Mononuclear cell (primary cell): ENCODE measurements around the gene VRTN. TPM values are rescaled to one million over a fixed set of nuclear protein-coding genes. Genes with fewer than 3 reads are reported as not detected.

Experiments
- H3K27me3 ChIP-seq: 2 replicates; pipeline ENCODE4 v1.6.0; 2011; ENCODE audit warnings: low read length, control low read depth; ENCODE audit not compliant: insufficient read depth
- H3K4me1 ChIP-seq: 2 replicates; pipeline ENCODE4 v1.5.1; 2011; ENCODE audit warnings: mild to moderate bottlenecking, low read length, control low read depth; ENCODE audit not compliant: insufficient read depth
- H3K4me3 ChIP-seq: 2 replicates; pipeline ENCODE4 v1.5.1; 2011; ENCODE audit warnings: mild to moderate bottlenecking, low read length, moderate library complexity
- H3K9me3 ChIP-seq: 2 replicates; pipeline ENCODE4 v1.5.1; 2011; ENCODE audit warnings: low read depth, mild to moderate bottlenecking, control low read depth, low read length
- total RNA-seq: library from RNA; depleted of rRNA; stranded (reverse); fragments of >200 nt; gene quantifications from one replicate; pipeline ENCODE4 v1.2.3, GENCODE V29; 2012

Gene VRTN, protein sequence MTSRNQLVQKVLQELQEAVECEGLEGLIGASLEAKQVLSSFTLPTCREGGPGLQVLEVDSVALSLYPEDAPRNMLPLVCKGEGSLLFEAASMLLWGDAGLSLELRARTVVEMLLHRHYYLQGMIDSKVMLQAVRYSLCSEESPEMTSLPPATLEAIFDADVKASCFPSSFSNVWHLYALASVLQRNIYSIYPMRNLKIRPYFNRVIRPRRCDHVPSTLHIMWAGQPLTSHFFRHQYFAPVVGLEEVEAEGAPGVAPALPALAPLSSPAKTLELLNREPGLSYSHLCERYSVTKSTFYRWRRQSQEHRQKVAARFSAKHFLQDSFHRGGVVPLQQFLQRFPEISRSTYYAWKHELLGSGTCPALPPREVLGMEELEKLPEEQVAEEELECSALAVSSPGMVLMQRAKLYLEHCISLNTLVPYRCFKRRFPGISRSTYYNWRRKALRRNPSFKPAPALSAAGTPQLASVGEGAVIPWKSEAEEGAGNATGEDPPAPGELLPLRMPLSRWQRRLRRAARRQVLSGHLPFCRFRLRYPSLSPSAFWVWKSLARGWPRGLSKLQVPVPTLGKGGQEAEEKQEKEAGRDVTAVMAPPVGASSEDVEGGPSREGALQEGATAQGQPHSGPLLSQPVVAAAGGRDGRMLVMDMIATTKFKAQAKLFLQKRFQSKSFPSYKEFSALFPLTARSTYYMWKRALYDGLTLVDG
- not detected for total RNA-seq

DNA sequence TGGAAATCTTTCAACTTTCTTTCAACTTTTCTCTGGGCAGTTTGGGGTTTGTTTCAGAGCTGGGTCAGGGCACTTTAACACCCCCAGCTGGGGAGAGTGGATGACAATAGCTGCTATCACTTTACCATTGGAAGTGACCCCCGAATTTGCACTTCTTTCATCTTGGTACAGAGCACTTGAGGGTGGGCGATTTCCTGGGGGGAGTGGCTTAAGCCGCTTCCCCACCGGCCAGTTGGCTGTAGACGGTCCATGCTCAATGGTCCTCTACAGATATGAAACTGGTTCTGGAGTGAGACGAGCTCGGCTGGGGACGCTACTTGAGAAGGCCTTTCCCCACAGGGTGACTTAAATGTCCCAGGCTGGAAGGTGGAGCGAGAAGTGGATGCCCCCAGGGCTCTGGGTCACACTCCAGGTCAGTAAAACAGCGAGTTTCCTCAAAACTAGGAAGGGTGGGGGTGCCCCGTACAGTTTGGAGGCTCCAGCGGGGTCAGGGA is at the start of gene VRTN:
Gene VRTN (plus strand): TSS at position 231 of the 494 bp plus-strand sequence. CDS start 8,313 bp downstream, outside the sequence.
- Histone ChIP-seq H3K27me3 (no peaks in the 10 kb centered on the region), H3K9me3 (no peaks in the 10 kb centered on the region), H3K4me1 (no peaks in the 10 kb centered on the region), H3K4me3 (no peak within 1 kb of the TSS)

DNA sequence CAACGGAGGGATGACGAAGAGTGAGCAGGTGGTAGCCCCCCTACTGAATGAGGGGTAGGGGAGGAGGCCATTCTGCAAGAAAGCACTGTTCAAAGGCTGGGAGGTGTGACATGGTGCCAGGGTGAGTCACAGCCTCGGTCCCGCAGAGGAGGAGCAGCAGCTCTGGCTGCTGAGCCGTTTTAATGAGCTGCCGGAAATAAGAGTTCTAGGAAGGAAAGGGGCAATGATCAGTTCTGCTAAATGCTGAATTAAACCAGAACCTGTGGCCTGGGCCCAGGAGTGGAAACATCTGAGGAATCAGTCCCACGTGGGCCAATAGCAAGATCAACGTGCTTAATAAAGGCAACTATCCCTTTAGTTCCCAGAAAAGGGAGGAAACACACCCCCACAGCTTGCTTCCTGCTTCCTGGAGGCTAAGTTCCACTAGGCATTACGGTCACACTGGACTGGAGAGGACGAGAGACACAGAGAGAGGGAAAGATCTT is 49.2 kb upstream of the VRTN start:
- no peak overlapping the region for H3K4me3 ChIP-seq
- H3K9me3 ChIP-seq, result no peaks in the 10 kb centered on the region
- H3K4me1 ChIP-seq, result peaks cover 19% of the 10 kb centered on the region
- H3K27me3 ChIP-seq, result no peaks in the 10 kb centered on the region

DNA sequence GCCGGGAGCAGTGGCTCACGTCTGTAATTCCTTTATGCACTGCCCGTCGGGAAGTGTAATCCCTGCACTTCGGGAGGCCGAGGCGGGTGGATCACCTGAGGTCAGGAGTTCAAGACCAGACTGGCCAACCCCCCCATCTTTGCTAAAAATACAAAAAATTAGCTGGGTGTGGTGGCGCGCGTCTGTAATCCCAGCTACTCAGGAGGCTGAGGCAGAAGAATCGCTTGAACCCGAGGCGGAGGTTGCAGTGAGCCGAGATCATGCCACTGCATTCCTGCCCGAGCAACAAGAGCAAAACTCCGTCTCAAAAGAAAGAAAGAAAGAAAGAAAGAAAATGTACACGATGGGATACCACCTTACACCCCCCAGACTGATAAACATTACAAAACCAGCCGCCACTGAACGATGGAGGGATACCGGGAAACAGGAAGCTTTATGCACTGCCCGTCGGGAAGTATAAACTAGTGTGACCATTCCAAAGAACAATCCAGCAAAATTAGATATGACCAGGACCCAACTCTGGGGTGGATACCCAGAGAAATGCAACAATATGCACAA is 46.6 kb upstream of the VRTN start:
- H3K4me3 ChIP-seq, result peak overlapping the region; percentile 92

GRCh38 chr14:74302152-74302628 is 46.1 kb upstream of the VRTN start:
- peaks cover 19% of the 10 kb centered on the region for H3K4me1 ChIP-seq
- no peaks in the 10 kb centered on the region for H3K27me3 ChIP-seq
- no peaks in the 10 kb centered on the region for H3K9me3 ChIP-seq
- H3K4me3 ChIP-seq, result peak overlapping the region; percentile 92

More for the DNA sequence above, 46.6 kb upstream of the VRTN start:
- H3K9me3 ChIP-seq, result no peaks in the 10 kb centered on the region
- no peaks in the 10 kb centered on the region for H3K27me3 ChIP-seq
- peaks cover 19% of the 10 kb centered on the region for H3K4me1 ChIP-seq

GRCh38 chr14:74302634-74303569 is 45.4 kb upstream of the VRTN start, which contains the start of gene ABCD4:
Gene ABCD4, minus strand, starts transcription at chr14:74302934. Its CDS starts 22 bp downstream, at chr14:74302912.
- Histone ChIP-seq H3K4me1 (peaks cover 19% of the 10 kb centered on the region), H3K9me3 (no peaks in the 10 kb centered on the region), H3K4me3 (peak within 1 kb of the TSS; percentile 92), H3K27me3 (no peaks in the 10 kb centered on the region)

DNA sequence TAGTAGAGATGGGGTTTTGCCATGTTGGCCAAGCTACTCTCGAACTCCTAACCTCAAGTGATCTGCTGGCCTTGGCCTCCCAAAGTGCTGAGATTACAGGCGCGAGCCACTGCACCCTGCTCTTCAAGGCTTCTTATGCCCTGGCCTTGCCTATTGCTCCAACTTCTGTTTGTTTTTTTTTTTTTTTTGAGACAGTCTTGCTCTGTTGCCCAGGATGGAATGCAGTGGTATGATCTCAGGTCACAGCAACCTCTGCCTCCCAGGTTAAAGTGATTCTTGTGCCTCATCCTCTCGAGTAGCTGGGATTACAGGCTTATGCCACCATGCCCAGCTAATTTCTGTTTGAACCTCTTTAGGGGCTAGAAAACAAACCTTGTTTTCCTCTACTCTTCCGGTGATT is 39.6 kb upstream of the VRTN start:
- H3K27me3 ChIP-seq, result no peaks in the 10 kb centered on the region
- peaks cover 2% of the 10 kb centered on the region for H3K4me1 ChIP-seq
- no peak overlapping the region for H3K4me3 ChIP-seq
- no peaks in the 10 kb centered on the region for H3K9me3 ChIP-seq

GRCh38 chr14:74309125-74310022 is 38.9 kb upstream of the VRTN start:
- H3K4me1 ChIP-seq, result no peaks in the 10 kb centered on the region
- H3K9me3 ChIP-seq, result no peaks in the 10 kb centered on the region
- H3K27me3 ChIP-seq, result no peaks in the 10 kb centered on the region
- no peak overlapping the region for H3K4me3 ChIP-seq

DNA sequence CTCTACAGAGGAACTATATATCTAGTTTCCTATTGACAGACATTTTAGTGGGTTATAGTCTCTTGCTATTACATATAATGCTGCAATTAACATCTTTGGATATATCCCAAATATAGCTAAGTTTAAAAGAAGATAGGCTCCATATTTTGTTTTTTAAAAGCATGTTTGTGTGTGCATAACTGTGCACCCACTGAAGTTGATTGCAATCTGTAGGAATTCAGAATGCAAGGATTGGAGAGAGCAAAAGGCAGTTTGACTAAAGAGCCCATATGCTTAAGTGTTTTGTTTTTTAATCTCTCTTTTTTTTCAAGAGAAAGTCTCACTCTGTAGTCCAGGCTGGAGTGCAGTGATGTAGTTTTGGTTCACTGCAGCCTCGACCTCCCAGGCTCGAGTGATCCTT is 36.1 kb upstream of the VRTN start:
- Histone ChIP-seq H3K9me3 (no peaks in the 10 kb centered on the region), H3K27me3 (no peaks in the 10 kb centered on the region), H3K4me1 (no peaks in the 10 kb centered on the region), H3K4me3 (no peak overlapping the region)

DNA sequence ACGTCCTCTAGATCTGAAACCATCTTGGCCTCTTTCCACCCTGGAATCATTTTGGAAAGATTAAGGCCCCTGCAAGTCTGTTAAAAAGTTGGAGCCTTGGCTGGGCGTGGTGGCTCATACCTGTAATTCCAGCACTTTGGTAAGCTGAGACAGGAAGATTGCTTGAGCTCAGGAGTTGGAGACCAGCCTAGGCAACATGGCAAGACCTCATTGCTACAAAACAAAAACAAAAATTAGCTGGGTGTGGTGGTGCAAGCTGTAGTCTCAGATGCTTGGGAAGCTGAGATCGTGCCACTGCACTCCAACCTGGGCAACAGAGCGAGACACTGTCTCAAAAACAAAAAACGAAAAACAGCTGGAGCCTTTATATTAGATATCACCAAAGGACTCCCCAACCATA is 34.7 kb upstream of the VRTN start:
- H3K4me1 ChIP-seq, result no peaks in the 10 kb centered on the region
- H3K9me3 ChIP-seq, result no peaks in the 10 kb centered on the region
- H3K4me3 ChIP-seq, result no peak overlapping the region
- no peaks in the 10 kb centered on the region for H3K27me3 ChIP-seq

DNA sequence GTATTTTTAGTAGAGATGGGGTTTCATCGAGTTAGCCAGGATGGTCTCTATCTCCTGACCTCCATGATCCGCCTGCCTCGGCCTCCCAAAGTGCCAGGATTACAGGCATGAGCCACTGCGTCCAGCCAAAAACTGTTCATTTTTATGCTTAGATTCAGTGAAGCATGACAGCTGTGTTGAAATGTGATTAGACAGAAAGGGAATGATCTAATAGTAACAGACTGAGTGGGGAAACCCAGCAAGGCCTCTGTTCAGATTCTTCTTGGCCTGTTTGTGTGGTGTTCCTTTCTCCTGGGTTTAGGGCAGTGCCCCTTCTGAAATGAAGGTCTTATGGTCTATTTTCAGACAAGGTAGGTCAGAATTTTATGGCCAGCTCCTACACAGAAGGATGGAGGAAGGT is 33.7 kb upstream of the VRTN start:
- no peaks in the 10 kb centered on the region for H3K9me3 ChIP-seq
- H3K27me3 ChIP-seq, result no peaks in the 10 kb centered on the region
- no peaks in the 10 kb centered on the region for H3K4me1 ChIP-seq
- no peak overlapping the region for H3K4me3 ChIP-seq

GRCh38 chr14:74324931-74325361 is 23.3 kb upstream of the VRTN start:
- H3K4me1 ChIP-seq, result no peaks in the 10 kb centered on the region

GRCh38 chr14:74325446-74325845 is 22.8 kb upstream of the VRTN start:
- Histone ChIP-seq H3K27me3 (no peaks in the 10 kb centered on the region), H3K4me1 (no peaks in the 10 kb centered on the region), H3K9me3 (no peaks in the 10 kb centered on the region), H3K4me3 (no peak overlapping the region)

More at GRCh38 chr14:74324931-74325361, 23.3 kb upstream of the VRTN start:
- H3K4me3 ChIP-seq, result no peak overlapping the region
- H3K27me3 ChIP-seq, result no peaks in the 10 kb centered on the region
- H3K9me3 ChIP-seq, result no peaks in the 10 kb centered on the region

DNA sequence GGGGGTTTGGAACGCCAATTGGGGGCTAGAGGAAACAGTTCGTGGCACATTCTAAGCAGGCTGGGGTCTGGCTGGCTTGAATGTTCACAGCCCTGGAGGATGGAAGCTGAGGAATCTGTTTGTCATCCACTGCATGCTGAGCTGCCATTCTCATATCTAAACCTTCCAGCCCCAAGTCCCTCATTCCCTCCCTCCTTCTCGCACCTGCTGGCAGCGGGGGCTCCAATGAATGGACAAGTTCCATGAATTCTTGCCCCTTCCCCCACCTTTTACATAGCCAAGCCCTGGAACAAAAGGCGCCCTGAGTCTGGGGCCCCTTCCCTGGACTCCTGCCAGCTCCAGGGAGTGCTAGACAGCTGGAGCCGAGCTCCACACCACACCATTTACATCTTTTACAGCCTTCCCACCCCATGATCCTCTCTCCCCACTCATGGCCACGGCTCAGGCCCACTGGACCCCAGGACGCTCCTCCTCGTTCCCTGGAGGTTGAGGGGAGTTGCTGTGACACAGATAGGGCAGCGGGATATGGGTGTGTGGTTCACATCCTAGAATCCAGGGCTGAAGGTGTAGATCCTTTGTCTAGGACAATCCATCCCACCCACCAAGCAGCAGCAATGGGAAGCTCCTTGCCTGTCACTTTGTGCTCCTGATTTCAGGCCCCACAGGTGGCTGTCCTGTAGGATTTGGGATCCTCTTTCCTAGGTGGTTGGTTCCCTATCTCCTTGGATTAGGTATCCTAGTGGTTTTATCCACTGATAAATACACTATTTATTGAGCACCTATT is 21.7 kb upstream of the VRTN start:
- Histone ChIP-seq H3K9me3 (no peaks in the 10 kb centered on the region), H3K4me1 (no peaks in the 10 kb centered on the region), H3K4me3 (no peak overlapping the region), H3K27me3 (no peaks in the 10 kb centered on the region)
